OCI-LY3 (cell line): ENCODE results near the gene TTC28.
"Not testable (repeated sequence)": the region's sequence is repeated elsewhere in the genome, so short reads cannot be mapped to it uniquely, and the experiment has no call there.

Experiments used
- H2AFZ ChIP-seq: fragments of 200-600, 300-600 bp; shearing (Covaris generic); 2 replicates; pipeline ENCODE4 v1.6.0; 2014; ENCODE audit warnings: antibody characterized with exemption, low read depth, low read length
- H3K27ac ChIP-seq: fragments of 200-600, 300-600 bp; sonication (generic); 2 replicates; pipeline ENCODE4 v1.5.1; 2014; ENCODE audit warnings: mild to moderate bottlenecking, low read length, moderate library complexity, mixed read lengths
- H3K27me3 ChIP-seq: fragments of 200-600, 300-600 bp; sonication (generic); 2 replicates; pipeline ENCODE4 v1.6.1; 2014; ENCODE audit warnings: low read depth, low read length, mixed read lengths
- H3K36me3 ChIP-seq: fragments of 200-600, 300-600 bp; sonication (generic); replicated peaks from 2 replicates; pipeline ENCODE3; 2014; ENCODE audit warnings: low read depth, low read length, mixed read lengths
- H3K4me1 ChIP-seq: fragments of 300-600, 200-600 bp; sonication (generic); 2 replicates; pipeline ENCODE4 v1.6.1; 2014; ENCODE audit warnings: low read length, mixed read lengths
- H3K4me2 ChIP-seq: fragments of 200-600, 300-600 bp; sonication (generic); 2 replicates; pipeline ENCODE4 v1.6.1; 2014; ENCODE audit warnings: low read length, mixed read lengths
- H3K4me3 ChIP-seq: fragments of 300-600, 200-600 bp; sonication (generic); 2 replicates; pipeline ENCODE4 v1.5.1; 2014; ENCODE audit warnings: antibody characterized with exemption, mild to moderate bottlenecking, low read length, moderate library complexity
- H3K79me2 ChIP-seq: fragments of 300-600, 200-600 bp; shearing (Covaris generic); 2 replicates; pipeline ENCODE4 v1.6.1; 2014; ENCODE audit warnings: mild to moderate bottlenecking, low read length, mixed read lengths
- H3K9ac ChIP-seq: fragments of 300-600, 200-600 bp; shearing (Covaris generic); 2 replicates; pipeline ENCODE4 v1.6.0; 2014; ENCODE audit warnings: mild to moderate bottlenecking, low read length, moderate library complexity
- H3K9me3 ChIP-seq: fragments of 200-600, 300-600 bp; shearing (Covaris generic); 2 replicates; pipeline ENCODE4 v1.6.1; 2014; ENCODE audit warnings: low read length, mixed read lengths; ENCODE audit not compliant: insufficient read depth
- H4K20me1 ChIP-seq: fragments of 200-600, 300-600 bp; sonication (generic); 2 replicates; pipeline ENCODE4 v1.6.1; 2016; ENCODE audit warnings: low read length, mixed read lengths; ENCODE audit not compliant: insufficient read depth
- EZH2phosphoT487 ChIP-seq: fragments of 200-600 bp; shearing (Covaris generic); IDR thresholded peaks from 2 replicates; pipeline ENCODE4 v1.6.1; 2018; ENCODE audit warnings: antibody characterized with exemption, mixed run types, low read depth
- TF ChIP-seq, protein P1 (sequence below): fragments of 200-600, 300-600 bp; sonication (generic); IDR thresholded peaks from 2 replicates; pipeline ENCODE4 v1.5.1; 2014; ENCODE audit warnings: antibody characterized with exemption, low read length, low read depth

Gene TTC28

DNA sequence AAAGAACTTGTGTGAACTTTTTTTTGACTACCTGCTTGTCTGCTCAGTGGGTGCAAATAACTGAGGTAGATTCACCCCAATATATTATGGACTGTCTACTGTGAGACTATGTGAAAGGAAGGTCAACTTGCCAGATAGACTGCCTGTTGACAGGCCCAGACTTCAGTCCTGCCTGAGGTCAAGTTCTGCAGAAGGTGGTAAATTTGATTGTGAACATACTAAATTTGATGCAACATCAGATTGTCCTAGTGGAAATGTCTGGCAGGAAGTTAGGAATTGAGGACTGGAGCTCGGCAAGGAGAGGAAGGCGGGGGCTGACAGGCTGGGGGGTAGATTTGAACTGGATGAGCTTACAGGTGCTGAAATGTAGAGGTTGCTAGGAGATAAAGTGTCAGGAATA lies 140.7 kb downstream of the TTC28 start:
- Histone ChIP-seq H3K9me3 (no peaks in the 10 kb centered on the region), H3K4me1 (no peaks in the 10 kb centered on the region), H2AFZ (no peak overlapping the region), H3K4me2 (no peak overlapping the region), H3K27me3 (no peaks in the 10 kb centered on the region), H4K20me1 (no peaks in the 10 kb centered on the region), H3K27ac (no peak overlapping the region), H3K4me3 (no peak overlapping the region), H3K9ac (no peak overlapping the region), H3K36me3 (no peaks in the 10 kb centered on the region), H3K79me2 (no peaks in the 10 kb centered on the region)
- no peak for TF ChIP-seq EZH2phosphoT487
- TF ChIP-seq, protein P1, sequence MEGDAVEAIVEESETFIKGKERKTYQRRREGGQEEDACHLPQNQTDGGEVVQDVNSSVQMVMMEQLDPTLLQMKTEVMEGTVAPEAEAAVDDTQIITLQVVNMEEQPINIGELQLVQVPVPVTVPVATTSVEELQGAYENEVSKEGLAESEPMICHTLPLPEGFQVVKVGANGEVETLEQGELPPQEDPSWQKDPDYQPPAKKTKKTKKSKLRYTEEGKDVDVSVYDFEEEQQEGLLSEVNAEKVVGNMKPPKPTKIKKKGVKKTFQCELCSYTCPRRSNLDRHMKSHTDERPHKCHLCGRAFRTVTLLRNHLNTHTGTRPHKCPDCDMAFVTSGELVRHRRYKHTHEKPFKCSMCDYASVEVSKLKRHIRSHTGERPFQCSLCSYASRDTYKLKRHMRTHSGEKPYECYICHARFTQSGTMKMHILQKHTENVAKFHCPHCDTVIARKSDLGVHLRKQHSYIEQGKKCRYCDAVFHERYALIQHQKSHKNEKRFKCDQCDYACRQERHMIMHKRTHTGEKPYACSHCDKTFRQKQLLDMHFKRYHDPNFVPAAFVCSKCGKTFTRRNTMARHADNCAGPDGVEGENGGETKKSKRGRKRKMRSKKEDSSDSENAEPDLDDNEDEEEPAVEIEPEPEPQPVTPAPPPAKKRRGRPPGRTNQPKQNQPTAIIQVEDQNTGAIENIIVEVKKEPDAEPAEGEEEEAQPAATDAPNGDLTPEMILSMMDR, result no peak

DNA sequence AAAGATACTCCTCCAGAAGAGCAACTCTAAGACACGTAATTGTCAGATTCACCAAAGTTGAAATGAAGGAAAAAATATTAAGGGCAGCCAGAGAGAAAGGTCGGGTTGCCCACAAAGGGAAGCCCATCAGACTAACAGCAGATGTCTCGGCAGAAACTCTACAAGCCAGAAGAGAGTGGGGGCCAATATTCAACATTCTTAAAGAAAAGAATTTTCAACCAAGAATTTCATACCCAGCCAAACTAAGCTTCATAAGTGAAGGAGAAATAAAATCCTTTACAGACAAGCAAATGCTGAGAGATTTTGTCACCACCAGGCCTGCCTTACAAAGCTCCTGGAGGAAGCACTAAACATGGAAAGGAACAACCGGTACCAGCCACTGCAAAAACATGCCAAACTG lies 149.1 kb downstream of the TTC28 start:
- H3K36me3 ChIP-seq, H4K20me1 ChIP-seq, H2AFZ ChIP-seq, H3K27ac ChIP-seq, H3K4me2 ChIP-seq, H3K9ac ChIP-seq, H3K9me3 ChIP-seq, H3K4me3 ChIP-seq, H3K27me3 ChIP-seq, H3K4me1 ChIP-seq, H3K79me2 ChIP-seq: not testable (repeated sequence)

DNA sequence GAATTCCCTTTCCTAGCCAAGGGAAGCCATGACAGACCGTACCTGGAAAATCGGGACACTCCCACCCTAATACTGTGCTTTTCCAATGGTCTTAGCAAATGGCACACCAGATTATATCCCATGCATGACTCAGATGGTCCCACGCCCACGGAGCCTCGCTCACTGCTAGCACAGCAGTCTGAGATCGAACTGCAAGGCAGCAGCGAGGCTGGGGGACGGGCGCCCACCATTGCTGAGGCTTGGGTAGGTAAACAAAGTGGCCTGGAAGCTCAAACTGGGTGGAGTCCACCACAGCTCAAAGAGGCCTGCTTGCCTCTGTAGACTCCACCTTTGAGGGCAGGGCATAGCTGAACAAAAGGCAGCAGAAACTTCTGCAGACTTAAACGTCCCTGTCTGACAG lies 150.5 kb downstream of the TTC28 start:
- H2AFZ ChIP-seq, H3K4me3 ChIP-seq, H4K20me1 ChIP-seq, H3K36me3 ChIP-seq, H3K4me2 ChIP-seq, H3K9ac ChIP-seq, H3K4me1 ChIP-seq, H3K27me3 ChIP-seq, H3K79me2 ChIP-seq, H3K9me3 ChIP-seq, H3K27ac ChIP-seq: not testable (repeated sequence)

DNA sequence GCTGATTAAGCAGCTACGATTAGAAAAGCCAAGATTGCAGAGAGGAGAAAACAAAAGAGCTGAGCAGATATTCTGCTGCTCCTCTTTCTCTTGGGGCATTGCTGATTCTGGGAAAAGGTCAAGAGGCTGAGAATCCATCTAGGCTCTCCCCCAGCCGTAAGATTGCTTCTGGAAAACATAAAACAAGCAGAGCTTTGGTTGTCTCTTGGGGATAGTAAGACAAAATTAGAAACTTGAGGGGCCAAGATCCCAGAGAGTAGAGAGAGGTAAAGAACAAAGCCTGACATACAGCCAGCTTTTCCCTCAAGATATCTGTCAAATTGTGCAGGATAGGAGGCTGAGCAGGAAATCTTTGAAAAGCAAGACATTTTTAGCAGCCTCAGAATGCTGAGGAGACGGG lies 158.2 kb downstream of the TTC28 start:
- no peaks in the 10 kb centered on the region for H4K20me1 ChIP-seq
- H3K4me1 ChIP-seq, result no peaks in the 10 kb centered on the region
- H2AFZ ChIP-seq, result no peak overlapping the region
- no peak overlapping the region for H3K27ac ChIP-seq
- H3K79me2 ChIP-seq, result no peaks in the 10 kb centered on the region
- H3K4me2 ChIP-seq, result no peak overlapping the region
- H3K4me3 ChIP-seq, result no peak overlapping the region
- TF ChIP-seq, protein P1, result no peak
- TF ChIP-seq EZH2phosphoT487, result no peak
- H3K9ac ChIP-seq, result no peak overlapping the region
- no peaks in the 10 kb centered on the region for H3K27me3 ChIP-seq
- no peaks in the 10 kb centered on the region for H3K36me3 ChIP-seq
- H3K9me3 ChIP-seq, result no peaks in the 10 kb centered on the region

DNA sequence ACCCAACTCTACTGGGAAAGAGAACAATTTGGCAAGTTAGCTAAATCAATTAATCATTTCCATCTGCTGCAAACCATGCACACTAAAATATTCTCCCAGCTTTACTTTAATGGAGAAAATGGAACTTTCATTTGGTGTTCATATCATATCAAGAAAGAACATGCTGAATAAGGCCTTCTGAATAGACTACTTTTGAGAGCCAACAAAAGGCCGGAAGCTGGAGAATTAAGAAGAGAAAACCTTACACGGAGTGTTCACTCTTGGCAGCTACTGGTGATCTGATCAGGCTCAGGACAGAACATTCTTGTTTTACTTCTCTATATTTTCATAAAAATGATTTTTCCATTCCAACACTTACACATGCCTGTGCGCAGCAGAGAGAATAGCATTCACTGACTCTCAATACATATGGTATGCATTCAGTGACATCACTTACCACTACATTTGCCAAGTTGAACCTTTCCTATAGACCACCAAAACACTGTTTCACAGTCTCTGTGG lies 165.3 kb downstream of the TTC28 start:
- H3K4me3 ChIP-seq, result no peak overlapping the region
- H4K20me1 ChIP-seq, result no peaks in the 10 kb centered on the region
- H3K9ac ChIP-seq, result no peak overlapping the region
- no peaks in the 10 kb centered on the region for H3K36me3 ChIP-seq
- TF ChIP-seq, protein P1, result no peak
- no peak overlapping the region for H3K27ac ChIP-seq
- no peak overlapping the region for H2AFZ ChIP-seq
- H3K9me3 ChIP-seq, result no peaks in the 10 kb centered on the region
- no peaks in the 10 kb centered on the region for H3K27me3 ChIP-seq
- no peaks in the 10 kb centered on the region for H3K4me1 ChIP-seq
- no peak overlapping the region for H3K4me2 ChIP-seq
- H3K79me2 ChIP-seq, result no peaks in the 10 kb centered on the region; the same call in 1 of the 2 replicates

DNA sequence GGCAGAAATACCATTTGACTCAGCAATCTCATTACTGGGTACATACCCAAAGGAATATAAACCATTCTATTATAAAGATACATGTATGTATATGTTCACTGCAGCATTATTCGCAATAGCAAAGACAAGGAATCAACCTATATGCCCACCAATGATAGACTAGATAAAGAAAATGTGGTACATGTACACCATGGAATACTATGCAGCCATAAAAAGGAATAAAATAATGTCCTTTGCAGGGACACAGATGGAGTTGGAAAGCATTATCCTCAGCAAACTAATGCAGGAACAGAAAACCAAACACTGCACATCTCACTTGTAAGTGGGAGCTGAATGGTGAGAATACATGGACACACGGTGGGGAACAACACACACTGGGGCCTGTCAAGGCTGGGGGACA lies 167.3 kb downstream of the TTC28 start:
- not testable (repeated sequence) for H4K20me1 ChIP-seq, H3K4me2 ChIP-seq, H3K27me3 ChIP-seq, H3K4me3 ChIP-seq, H3K27ac ChIP-seq, H2AFZ ChIP-seq, H3K9ac ChIP-seq, H3K9me3 ChIP-seq, H3K4me1 ChIP-seq, H3K36me3 ChIP-seq, H3K79me2 ChIP-seq
